Upper lobe of right lung (tissue), 1 donor: ENCODE measurements around the gene TTC21A. TPM values are rescaled to one million over a fixed set of nuclear protein-coding genes. Genes with fewer than 3 reads are reported as not detected.
A peak's percentile ranks its signal among the peaks of the same experiment; 100 is the strongest.

Source experiments
- ATAC-seq: fragments of 200-7000 bp; cut with Tn5 transposase; one replicate; pipeline ENCODE4 v1.9.1; 2020; ENCODE audit warnings: mild to moderate bottlenecking, moderate library complexity
- DNase-seq: peaks from one replicate; pipeline ENCODE4 v3.0.0-alpha.2; 2020
- H3K27ac ChIP-seq: fragments of 200-600 bp; one replicate; pipeline ENCODE4 v1.8.0; 2022
- H3K27me3 ChIP-seq: fragments of 200-600 bp; one replicate; pipeline ENCODE4 v1.8.0; 2022; ENCODE audit warnings: mild to moderate bottlenecking
- H3K36me3 ChIP-seq: fragments of 200-600 bp; one replicate; pipeline ENCODE4 v1.8.0; 2022
- H3K4me1 ChIP-seq: fragments of 200-600 bp; one replicate; pipeline ENCODE4 v1.8.0; 2022
- H3K4me3 ChIP-seq: fragments of 200-600 bp; one replicate; pipeline ENCODE4 v1.8.0; 2022; ENCODE audit warnings: mild to moderate bottlenecking
- H3K9me3 ChIP-seq: fragments of 200-600 bp; one replicate; pipeline ENCODE4 v1.8.0; 2022
- intact Hi-C: fragments of 100-400 bp; cut with DNase I; formaldehyde crosslinking; loops from one replicate; pipeline ENCODE4 v1.11.0; 2022
- total RNA-seq: library from RNA; stranded (reverse); fragmentation: NEBNext Ultra II Directional; extraction: Animal tissue kit (Norgen Biotek cat#: 25700); gene quantifications from one replicate; pipeline ENCODE4 v1.2.1, GENCODE V29; 2021
- TF ChIP-seq, protein P1 (sequence below): fragments of 200-600 bp; IDR thresholded peaks from one replicate; pipeline ENCODE4 v1.8.0; 2022; ENCODE audit warnings: antibody characterized with exemption
- donor health status: DM: no; HTN: yes; CAD: no; lungs with severe emphysema.

Gene TTC21A
- total RNA-seq, 1 donor from 2014 or later = 11.6 TPM

DNA sequence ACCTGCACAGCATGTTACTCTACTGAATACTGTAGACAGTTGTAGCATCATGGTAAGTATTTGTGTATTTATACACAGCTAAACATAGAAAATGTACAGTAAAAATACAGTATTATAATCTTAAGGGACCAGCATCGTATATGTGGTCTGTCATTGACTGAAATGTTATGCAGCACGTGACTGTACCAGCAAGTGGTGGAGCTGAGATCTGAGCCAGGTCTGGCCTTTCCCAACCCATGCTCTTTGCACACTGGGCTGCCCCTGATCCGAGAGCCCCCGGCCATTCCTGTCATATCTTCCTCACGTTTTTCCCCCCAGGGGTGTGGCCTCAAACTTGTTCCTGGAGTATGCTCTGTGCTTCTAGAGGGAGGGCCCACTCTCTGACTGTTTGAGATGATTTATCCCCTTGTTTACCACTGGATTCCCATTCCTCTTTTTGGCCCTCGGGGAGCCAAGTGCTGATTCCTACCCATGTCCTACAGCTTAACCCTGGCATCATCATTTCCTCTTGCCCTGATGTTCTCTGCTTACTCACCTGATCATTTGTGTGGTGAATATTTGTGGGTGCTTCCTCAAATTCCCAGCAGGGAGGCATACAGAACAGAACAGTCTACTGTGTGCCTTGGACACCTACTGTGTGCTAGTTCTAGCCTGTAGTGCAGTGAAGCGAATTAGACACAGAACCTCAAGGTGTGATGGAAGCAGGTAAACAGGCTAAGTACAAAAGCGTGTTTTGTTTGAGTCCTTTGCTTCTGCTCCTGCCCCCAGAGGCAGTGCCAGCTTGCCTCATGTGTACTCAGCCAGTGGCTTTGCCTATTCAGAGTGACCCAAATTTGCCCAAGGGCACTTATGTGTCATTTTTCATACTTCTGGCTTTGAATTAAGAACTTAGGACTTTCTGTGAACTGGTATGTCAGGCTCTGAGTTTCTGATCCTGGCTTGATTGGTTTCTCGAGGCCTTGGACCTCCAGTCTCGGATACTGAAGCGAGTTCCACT lies 24.9 kb downstream of the TTC21A start:
- H3K36me3 ChIP-seq = no peaks in the 10 kb centered on the region
- peaks cover 43% of the 10 kb centered on the region for H3K4me1 ChIP-seq
- ATAC-seq = peak; percentile 37
- DNase-seq = no peak
- H3K9me3 ChIP-seq = no peaks in the 10 kb centered on the region
- peak overlapping the region; percentile 7 for H3K27ac ChIP-seq
- no peak overlapping the region for H3K4me3 ChIP-seq
- TF ChIP-seq, protein P1, sequence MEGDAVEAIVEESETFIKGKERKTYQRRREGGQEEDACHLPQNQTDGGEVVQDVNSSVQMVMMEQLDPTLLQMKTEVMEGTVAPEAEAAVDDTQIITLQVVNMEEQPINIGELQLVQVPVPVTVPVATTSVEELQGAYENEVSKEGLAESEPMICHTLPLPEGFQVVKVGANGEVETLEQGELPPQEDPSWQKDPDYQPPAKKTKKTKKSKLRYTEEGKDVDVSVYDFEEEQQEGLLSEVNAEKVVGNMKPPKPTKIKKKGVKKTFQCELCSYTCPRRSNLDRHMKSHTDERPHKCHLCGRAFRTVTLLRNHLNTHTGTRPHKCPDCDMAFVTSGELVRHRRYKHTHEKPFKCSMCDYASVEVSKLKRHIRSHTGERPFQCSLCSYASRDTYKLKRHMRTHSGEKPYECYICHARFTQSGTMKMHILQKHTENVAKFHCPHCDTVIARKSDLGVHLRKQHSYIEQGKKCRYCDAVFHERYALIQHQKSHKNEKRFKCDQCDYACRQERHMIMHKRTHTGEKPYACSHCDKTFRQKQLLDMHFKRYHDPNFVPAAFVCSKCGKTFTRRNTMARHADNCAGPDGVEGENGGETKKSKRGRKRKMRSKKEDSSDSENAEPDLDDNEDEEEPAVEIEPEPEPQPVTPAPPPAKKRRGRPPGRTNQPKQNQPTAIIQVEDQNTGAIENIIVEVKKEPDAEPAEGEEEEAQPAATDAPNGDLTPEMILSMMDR = no peak
- no peaks in the 10 kb centered on the region for H3K27me3 ChIP-seq
- intact Hi-C loops = no loop called here

DNA sequence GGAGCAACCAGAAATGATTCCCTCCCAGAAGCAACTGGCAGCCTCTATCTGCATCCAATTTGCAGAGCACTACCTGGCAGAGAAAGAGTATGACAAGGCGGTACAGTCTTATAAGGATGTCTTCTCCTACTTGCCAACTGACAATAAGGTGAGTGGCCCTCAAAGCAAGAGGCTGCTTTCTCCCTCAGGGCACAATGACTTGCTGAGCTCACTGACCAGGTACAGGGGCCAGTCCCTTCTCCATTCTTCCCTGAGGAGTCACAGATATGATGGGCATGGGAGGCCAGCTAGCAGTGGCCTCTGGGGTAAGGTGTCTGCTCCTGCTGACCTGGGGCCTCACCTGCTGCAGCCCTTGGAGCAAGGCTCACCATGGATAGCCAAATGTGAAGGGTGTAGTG lies 25.6 kb downstream of the TTC21A start:
- Histone ChIP-seq H3K4me1 (peaks cover 43% of the 10 kb centered on the region), H3K27me3 (no peaks in the 10 kb centered on the region), H3K9me3 (no peaks in the 10 kb centered on the region), H3K27ac (peak overlapping the region; percentile 7), H3K36me3 (no peaks in the 10 kb centered on the region), H3K4me3 (no peak overlapping the region)
- intact Hi-C loops = no loop called here
- no peak for ATAC-seq
- TF ChIP-seq, protein P1 = no peak
- no peak for DNase-seq

DNA sequence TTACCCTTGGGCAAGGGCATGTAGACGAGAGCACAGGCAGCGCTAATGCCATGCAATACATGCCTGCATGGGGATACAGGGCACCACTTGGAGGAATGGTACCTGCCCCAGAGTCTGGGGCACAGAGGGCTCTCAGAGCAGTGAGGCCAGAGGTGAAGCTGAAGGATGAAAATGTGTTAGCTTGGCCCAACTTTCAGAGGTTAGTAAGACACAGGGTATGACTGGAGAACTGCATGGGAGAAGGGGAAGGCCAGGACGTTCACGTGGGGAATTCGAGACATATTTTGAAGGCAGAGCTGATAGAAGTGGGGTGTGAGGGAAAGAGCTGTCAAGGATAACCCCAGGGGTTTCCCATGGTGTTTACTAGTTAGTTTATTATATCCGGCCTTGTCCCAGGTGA lies 26.3 kb downstream of the TTC21A start:
- TF ChIP-seq, protein P1 = no peak
- Histone ChIP-seq H3K4me1 (peaks cover 43% of the 10 kb centered on the region), H3K27ac (no peak overlapping the region), H3K27me3 (no peaks in the 10 kb centered on the region), H3K4me3 (no peak overlapping the region), H3K36me3 (no peaks in the 10 kb centered on the region), H3K9me3 (no peaks in the 10 kb centered on the region)
- DNase-seq = no peak
- ATAC-seq = no peak
- intact Hi-C loops = no loop called here

DNA sequence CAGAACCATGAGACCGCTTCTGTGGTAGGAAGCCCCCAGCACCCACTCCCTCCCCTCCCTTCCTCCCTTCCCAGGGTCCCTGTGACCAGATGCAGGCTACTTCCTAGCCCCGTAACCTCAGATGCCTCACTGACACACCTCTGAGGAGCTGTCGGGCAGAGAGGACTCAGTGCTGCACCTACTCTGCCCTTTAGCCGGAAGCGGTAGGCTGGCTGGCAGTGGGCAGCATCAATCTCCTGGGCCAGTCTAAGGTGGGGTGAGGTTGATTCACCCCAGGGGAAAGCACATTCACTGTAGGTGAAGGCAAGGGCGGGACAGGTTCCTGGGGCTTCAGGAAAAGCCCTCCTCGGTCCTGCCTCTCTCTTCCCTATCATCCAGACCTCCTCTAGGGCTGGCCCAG lies 26.8 kb downstream of the TTC21A start:
- peak overlapping the region; percentile 58 for H3K27ac ChIP-seq
- no peak overlapping the region for H3K4me3 ChIP-seq
- intact Hi-C loops = no loop called here

DNA sequence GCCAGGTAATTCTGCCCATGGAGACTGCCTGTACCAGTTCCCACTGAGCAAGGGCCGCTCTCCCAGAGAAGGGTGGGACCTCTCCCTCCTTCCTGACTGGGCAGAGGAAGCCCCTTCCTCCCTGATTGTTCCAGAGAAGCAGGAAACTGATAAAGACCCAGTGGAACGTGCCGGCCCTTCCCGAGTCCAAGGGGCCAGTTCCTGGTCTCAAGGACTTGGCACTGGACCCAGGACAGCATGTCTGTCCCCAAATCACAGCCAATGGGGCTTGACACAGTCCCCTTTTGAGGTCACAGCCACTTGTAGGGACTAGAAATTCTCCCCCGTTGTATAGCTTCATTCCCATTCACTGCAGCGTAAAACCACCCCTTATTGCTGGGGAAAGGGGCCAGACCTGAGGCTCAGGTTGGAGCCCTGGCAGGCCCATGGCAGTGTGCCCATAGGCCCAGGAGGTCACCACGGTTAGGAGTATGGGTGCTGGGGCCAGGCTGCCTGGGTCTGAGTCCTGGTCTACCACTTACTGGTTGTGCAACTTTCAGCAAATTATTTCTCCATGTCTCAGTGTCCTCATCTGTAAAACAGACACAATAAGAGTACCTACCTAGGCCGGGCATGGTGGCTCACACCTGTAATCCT lies 27.8 kb downstream of the TTC21A start:
- Histone ChIP-seq H3K27me3 (no peaks in the 10 kb centered on the region), H3K4me1 (peaks cover 45% of the 10 kb centered on the region), H3K36me3 (peaks cover 4% of the 10 kb centered on the region), H3K4me3 (no peak overlapping the region), H3K9me3 (no peaks in the 10 kb centered on the region), H3K27ac (peak overlapping the region; percentile 58)
- TF ChIP-seq, protein P1 = no peak
- DNase-seq = peak; percentile 83
- intact Hi-C loops = no loop called here
- peak; percentile 70 for ATAC-seq

More for the DNA sequence above, 26.8 kb downstream of the TTC21A start:
- H3K9me3 ChIP-seq = no peaks in the 10 kb centered on the region
- DNase-seq (no peak), ATAC-seq (no peak)
- H3K36me3 ChIP-seq = no peaks in the 10 kb centered on the region
- TF ChIP-seq, protein P1 = no peak
- no peaks in the 10 kb centered on the region for H3K27me3 ChIP-seq
- peaks cover 43% of the 10 kb centered on the region for H3K4me1 ChIP-seq
